ENCODE measurements around the gene TPO.

Gene TPO

DNA sequence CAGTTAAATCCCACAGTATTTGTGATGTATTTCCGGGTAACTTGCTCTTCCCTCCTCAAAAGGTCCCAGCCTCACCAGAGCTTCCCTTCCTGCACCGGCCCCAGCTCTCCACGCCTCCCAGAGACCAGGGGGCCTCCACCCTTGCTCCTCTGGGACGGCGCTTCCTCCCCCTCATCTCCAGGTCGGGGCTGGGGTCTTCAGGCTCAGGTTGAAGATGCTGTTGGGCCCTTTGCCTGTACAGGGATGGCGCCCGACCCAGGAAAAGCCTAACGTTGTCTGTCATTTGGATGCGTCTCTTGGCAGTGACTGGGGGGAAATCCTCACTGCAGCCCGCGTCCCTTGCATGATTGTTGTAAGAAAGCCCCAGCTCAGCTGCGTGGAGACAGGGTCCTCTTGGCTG is 126.7 kb downstream of the TPO start:
- Mint-ChIP-seq H3K27ac (no peak overlapping the region), H3K9me3 (peaks cover 5% of the 10 kb centered on the region), H3K4me3 (no peak overlapping the region), H3K27me3 (peaks cover 7% of the 10 kb centered on the region), H3K4me1 (no peaks in the 10 kb centered on the region), H3K36me3 (peaks cover 3% of the 10 kb centered on the region)
- no peak for DNase-seq (ENCODE audit: low spot score in 2 of 2)
- no peak for ATAC-seq (ENCODE audit: low read depth)

DNA sequence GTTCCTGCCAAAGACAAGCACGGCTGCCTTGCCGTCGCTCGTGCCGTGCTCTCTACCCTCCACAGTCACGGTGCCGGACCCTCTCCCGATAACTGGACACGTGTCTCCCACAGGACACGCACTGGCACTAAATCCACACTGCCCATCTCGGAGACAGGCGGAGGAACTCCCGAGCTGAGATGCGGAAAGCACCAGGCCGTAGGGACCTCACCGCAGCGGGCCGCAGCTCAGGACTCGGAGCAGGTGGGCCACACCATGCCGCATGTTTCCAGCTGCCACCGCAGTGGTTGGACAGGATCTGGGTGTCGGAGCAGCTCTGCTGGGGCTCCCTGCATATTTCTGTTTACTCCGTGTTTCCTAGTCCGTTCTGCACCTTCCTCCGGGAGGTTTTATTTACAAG is 127.2 kb downstream of the TPO start:
- Mint-ChIP-seq H3K27me3 (peaks cover 5% of the 10 kb centered on the region), H3K4me1 (no peaks in the 10 kb centered on the region), H3K9me3 (peaks cover 3% of the 10 kb centered on the region), H3K36me3 (peaks cover 3% of the 10 kb centered on the region), H3K4me3 (no peak overlapping the region), H3K27ac (no peak overlapping the region)
- ATAC-seq (ENCODE audit: low read depth) (no peak), DNase-seq (ENCODE audit: low spot score in 2 of 2) (no peak)

DNA sequence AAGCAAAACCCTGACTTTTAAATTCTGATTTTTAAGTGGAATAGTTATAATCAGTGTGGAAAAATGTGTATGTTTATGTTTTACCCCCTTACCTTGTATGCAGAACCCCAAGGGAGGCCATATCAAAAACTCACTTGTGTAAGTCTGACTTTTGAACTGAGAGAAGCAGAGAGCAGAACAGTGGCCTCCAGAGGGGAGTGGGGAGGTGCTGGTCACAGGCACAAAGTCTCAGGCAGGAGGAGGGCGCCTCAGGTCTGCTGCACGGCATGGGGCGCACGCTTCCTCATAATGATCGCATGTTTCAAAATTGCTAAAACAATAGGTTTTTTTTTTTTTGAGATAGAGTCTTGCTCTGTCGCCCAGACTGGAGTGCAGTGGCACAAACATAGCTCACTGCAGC is 127.8 kb downstream of the TPO start:
- Mint-ChIP-seq H3K36me3 (peaks cover 3% of the 10 kb centered on the region), H3K4me1 (no peaks in the 10 kb centered on the region), H3K27me3 (peaks cover 5% of the 10 kb centered on the region), H3K9me3 (peaks cover 3% of the 10 kb centered on the region), H3K4me3 (no peak overlapping the region), H3K27ac (no peak overlapping the region)
- DNase-seq (ENCODE audit: low spot score in 2 of 2) = no peak
- ATAC-seq (ENCODE audit: low read depth) = no peak

DNA sequence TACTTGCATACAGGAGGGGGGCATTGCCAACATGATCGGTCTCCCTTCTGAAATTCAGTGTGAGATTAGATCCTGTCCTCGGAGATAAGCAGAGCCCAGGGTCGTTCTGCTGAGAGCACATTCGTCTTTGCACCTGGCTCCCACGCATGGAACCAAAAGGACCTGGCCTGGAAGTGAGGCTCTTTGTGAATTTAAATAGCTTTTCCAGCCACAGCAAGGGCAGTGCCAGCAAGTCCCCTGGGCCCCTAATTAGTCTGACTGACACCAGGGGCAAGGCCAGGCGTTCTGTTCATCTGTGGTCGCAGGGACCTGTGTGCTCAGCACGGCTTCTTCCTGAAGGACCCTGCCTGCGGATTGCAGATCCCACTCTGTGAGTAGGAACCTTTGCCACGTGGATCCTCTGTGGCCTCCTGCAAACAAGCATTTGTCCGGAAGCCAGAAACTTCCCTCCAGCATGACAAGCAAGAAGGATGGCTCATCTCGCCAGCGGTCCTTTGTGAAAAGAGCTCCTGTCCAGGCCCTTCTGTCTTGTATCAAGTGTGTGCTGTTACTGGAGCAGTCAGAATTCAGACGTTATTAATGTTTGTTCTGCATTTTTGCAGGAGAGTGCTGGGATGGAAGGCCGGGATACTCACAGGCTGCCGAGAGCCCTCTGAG is 128.7 kb downstream of the TPO start:
- Mint-ChIP-seq H3K36me3 (peaks cover 3% of the 10 kb centered on the region), H3K9me3 (peaks cover 3% of the 10 kb centered on the region), H3K4me1 (no peaks in the 10 kb centered on the region), H3K4me3 (no peak overlapping the region), H3K27ac (no peak overlapping the region), H3K27me3 (peaks cover 11% of the 10 kb centered on the region)
- DNase-seq (ENCODE audit: low spot score in 2 of 2) = no peak
- ATAC-seq (ENCODE audit: low read depth) = no peak

DNA sequence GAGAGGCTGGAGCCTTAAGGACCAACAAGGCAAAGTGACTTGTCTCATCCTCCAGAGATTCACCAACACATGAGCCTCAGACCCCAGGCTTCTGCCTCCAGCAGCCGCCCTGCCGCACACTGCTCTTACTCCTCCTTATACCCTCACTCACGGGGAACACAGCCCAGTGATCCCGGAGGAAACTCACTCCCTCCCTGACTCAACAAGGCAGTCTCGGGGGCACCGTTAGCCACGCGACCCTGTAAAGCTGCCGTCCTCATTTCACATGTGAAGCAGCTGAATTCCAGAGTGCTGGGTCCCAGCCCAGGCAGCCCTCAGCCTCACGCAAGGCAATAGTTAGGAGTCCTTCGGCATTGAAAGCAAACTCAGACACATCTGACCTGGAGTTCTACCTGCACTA is 129.7 kb downstream of the TPO start:
- Mint-ChIP-seq H3K9me3 (peaks cover 2% of the 10 kb centered on the region), H3K36me3 (peaks cover 2% of the 10 kb centered on the region), H3K27ac (no peak overlapping the region), H3K4me3 (no peak overlapping the region), H3K4me1 (no peaks in the 10 kb centered on the region), H3K27me3 (peaks cover 16% of the 10 kb centered on the region)
- DNase-seq (ENCODE audit: low spot score in 2 of 2) (no peak), ATAC-seq (ENCODE audit: low read depth) (no peak)

DNA sequence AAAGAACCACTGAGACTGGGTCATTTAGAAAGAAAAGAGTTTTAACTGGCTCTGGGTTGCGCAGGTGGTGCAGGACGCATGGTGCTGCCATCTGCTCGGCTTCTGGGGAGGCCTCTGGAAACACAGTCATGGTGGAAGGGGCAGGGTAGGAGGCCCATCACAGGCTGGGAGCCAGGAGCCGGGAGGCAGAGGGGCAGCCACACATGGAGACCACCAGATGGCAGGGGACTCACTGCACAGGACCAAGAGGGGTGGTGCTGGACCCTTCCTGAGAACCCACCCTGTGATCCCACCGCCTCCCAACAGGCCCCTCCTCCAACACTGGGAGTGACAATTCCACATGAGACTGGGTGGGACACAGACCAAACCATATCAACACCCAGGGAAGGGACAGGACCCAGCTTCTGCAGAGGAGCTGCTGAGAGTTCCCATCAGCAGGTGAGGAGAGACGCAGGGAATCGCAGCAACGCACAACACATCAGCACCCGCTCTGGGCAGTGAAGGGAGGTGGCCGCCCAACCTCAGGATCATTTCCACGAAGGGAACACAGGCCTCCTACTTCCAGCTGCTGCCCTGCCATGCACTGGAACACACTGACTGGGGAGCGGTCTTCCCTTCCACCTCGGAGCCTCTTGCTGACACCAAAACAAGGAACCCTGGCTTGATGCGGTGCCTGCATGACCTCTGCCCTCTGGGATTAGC is 130.7 kb downstream of the TPO start:
- ATAC-seq (ENCODE audit: low read depth) (no peak), DNase-seq (ENCODE audit: low spot score in 2 of 2) (no peak)
- no peaks in the 10 kb centered on the region for H3K9me3 Mint-ChIP-seq
- H3K27ac Mint-ChIP-seq = no peak overlapping the region
- H3K36me3 Mint-ChIP-seq = no peaks in the 10 kb centered on the region
- peaks cover 16% of the 10 kb centered on the region for H3K27me3 Mint-ChIP-seq
- no peaks in the 10 kb centered on the region for H3K4me1 Mint-ChIP-seq
- H3K4me3 Mint-ChIP-seq = no peak overlapping the region

DNA sequence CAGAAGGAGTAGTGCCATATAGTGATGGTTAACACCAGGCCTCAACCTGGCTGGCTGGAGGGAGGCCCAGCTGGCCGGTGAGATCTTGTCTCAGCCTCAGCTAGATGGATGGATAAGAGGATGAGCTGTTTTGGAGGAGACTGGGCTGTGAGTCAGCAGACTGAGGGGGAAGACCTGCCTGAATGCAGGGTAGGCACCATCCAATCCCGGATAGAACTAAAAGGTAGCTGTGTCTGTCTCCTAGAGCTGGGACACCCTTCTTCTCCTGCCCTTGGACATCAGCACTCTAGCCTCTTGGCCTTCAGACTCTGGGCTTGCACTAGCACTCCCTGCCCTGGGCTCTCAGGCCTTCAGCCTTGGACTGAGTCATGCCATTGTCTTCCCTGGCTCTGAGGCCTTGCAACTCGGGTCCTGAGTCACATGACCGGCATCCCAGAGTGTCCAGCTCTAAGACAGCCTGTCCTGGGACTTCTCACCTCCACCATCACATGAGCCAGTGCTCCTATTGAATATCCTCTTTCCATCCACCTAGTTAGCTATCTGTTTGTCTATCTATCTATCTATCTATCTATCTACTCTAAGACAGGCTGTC is 131.3 kb downstream of the TPO start:
- Mint-ChIP-seq H3K36me3 (no peaks in the 10 kb centered on the region), H3K4me3 (no peak overlapping the region), H3K27me3 (peaks cover 16% of the 10 kb centered on the region), H3K9me3 (no peaks in the 10 kb centered on the region), H3K27ac (no peak overlapping the region), H3K4me1 (no peaks in the 10 kb centered on the region)
- DNase-seq (ENCODE audit: low spot score in 2 of 2) = no peak
- no peak for ATAC-seq (ENCODE audit: low read depth)

DNA sequence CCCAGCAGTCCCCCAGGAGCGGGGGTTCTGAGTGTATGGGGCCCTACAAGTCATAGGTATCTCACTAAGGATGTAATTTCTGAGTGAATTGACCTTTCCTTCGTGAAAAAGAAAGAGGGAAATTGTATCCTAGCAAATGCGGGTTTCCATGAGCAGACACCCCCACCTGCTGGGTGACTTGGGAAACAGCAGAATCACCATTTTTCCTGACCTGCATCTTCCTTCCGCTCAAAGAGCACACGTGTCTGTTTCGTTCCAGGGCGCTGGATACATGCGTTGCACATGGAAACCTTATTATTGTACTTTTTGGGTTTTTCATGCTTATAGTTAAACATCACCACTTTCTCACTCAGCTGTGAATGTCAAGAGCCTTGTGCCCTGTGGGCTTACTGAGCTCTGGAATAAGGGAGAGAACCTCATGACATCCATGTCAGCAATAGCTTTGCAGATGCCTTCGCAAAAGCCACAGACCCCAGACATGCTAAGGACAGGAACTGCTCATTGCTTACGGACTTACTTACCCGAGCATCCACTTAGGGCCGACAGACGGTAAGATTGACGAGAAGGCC is 132.8 kb downstream of the TPO start:
- Mint-ChIP-seq H3K27me3 (peaks cover 19% of the 10 kb centered on the region), H3K27ac (no peak overlapping the region), H3K9me3 (no peaks in the 10 kb centered on the region), H3K36me3 (no peaks in the 10 kb centered on the region), H3K4me1 (peaks cover 2% of the 10 kb centered on the region), H3K4me3 (no peak overlapping the region)
- no peak for ATAC-seq (ENCODE audit: low read depth)
- DNase-seq (ENCODE audit: low spot score in 2 of 2) = no peak

DNA sequence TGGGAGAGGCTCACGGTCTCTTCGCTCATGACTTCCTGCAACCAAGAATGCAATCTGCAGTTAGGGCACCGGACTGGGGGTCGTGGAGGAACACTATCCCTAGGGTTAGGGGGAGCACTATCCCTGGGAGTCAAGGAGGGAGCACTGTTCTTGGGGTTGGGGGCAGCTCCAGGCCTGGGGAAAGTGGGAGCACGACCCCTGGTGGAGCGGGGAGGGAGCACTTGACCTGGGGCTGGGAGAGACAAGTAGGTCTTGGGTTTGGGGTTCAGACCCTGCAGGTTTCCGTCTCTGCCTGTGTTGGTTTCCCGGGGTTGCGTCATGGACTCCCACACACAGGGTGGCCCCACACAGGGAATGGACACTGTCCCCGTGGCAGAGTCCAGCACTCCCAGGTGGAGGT is 133.6 kb downstream of the TPO start:
- H3K9me3 Mint-ChIP-seq = no peaks in the 10 kb centered on the region
- ATAC-seq (ENCODE audit: low read depth) (no peak), DNase-seq (ENCODE audit: low spot score in 2 of 2) (no peak)
- no peaks in the 10 kb centered on the region for H3K36me3 Mint-ChIP-seq
- H3K4me1 Mint-ChIP-seq = peaks cover 2% of the 10 kb centered on the region
- no peak overlapping the region for H3K27ac Mint-ChIP-seq
- peaks cover 21% of the 10 kb centered on the region for H3K27me3 Mint-ChIP-seq
- no peak overlapping the region for H3K4me3 Mint-ChIP-seq

DNA sequence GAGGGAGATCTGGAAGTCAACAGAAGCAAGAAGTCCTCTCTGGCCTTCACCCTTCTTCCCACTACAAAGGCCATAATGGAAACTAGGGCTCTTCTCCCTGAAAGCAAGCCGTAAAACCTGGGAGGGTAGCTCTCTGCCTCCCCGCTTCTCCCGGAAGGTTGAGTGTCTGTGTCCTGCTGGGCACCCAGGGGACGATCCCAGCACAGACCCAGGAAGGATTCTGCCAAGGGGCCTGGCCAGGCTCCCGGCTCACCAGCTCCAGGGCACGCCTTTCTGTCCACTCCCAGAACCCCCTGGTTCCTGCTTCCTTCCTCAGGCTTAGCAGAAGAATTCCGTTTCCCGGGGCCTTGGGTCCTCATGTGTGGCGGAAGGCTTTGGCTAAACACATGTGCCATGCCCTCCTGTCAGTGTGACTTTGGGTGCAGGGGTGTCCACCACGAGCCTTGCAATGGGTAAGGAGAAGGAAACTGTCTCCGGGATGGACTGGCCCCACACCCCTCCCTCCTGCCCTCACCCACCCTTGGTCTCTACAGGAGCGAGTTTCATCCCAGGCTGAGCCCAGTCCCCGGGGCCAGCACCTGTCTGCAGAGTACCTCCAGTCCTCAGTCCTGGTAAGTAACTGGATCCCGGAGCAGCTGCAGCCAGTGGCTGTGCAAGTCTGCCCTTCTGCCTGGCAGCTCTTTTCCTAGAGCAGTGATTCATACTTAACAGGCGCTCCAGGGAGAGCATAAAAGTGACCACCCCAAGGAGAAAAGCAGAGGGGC is 135.8 kb downstream of the TPO start:
- DNase-seq (ENCODE audit: low spot score in 2 of 2) (no peak), ATAC-seq (ENCODE audit: low read depth) (no peak)
- Mint-ChIP-seq H3K9me3 (no peaks in the 10 kb centered on the region), H3K27ac (no peak overlapping the region), H3K4me3 (no peak overlapping the region), H3K27me3 (peaks cover 24% of the 10 kb centered on the region), H3K4me1 (peaks cover 2% of the 10 kb centered on the region), H3K36me3 (no peaks in the 10 kb centered on the region)

DNA sequence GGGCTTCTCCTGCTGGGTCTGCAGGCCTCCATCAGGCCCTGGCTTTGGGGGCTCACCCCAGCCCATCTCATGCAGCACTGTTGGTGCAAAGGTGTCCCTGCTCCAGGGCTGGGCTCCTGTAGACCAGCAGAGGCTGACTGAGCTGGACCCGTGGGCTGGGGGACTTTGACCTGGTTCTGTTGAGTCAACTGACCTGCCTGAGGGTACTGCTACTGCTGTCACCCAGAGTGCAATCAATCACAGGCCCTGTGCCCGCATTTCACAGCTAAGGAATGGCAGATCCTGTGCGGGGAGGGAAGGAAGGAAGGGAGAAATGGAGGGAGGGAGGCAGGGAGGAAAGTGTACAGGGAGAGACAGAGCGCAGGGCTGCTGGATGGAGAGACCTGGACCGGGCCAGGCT is 136.8 kb downstream of the TPO start:
- H3K36me3 Mint-ChIP-seq = no peaks in the 10 kb centered on the region
- H3K4me1 Mint-ChIP-seq = peaks cover 2% of the 10 kb centered on the region
- peaks cover 28% of the 10 kb centered on the region for H3K27me3 Mint-ChIP-seq
- H3K9me3 Mint-ChIP-seq = no peaks in the 10 kb centered on the region
- H3K27ac Mint-ChIP-seq = no peak overlapping the region
- no peak for ATAC-seq (ENCODE audit: low read depth)
- no peak overlapping the region for H3K4me3 Mint-ChIP-seq
- DNase-seq (ENCODE audit: low spot score in 2 of 2) = no peak

DNA sequence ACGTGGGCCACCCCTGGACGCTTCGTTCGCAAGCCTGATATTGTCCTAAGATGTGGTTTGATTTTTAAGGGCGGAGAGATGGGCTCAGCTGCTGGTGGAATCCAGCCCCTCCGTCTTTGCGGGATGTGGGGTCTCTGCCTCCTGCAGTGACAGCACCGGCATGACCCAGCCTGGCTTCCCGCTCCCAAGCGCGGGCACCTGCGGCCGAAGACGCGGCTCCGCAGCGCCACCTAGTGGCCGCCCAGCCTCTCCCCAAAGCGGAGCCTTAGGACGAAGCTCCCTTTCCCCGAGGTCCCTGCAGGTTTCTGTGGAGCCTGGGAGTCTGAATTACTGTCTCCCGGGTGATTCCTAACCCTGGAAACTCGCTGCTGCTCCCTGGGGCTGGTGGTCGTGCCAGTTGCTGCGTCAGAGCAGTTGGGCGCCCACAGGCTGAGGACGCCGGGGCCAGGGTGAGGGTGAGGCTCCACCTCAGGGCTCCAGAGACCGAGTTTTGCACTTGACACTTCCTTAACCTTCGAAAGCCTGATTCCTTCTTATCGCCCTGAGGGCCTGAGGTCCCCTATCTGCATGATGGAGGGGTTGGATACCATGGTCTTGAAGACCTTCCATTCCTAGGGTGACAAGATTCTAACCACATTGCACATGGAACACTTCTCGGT is 137.5 kb downstream of the TPO start:
- H3K4me1 Mint-ChIP-seq = peaks cover 2% of the 10 kb centered on the region
- H3K36me3 Mint-ChIP-seq = no peaks in the 10 kb centered on the region
- H3K9me3 Mint-ChIP-seq = no peaks in the 10 kb centered on the region
- DNase-seq (ENCODE audit: low spot score in 2 of 2) (peak; percentile 38 to 65), ATAC-seq (ENCODE audit: low read depth) (peak; percentile 58)
- H3K4me3 Mint-ChIP-seq = no peak overlapping the region
- H3K27ac Mint-ChIP-seq = no peak overlapping the region
- peaks cover 28% of the 10 kb centered on the region for H3K27me3 Mint-ChIP-seq

DNA sequence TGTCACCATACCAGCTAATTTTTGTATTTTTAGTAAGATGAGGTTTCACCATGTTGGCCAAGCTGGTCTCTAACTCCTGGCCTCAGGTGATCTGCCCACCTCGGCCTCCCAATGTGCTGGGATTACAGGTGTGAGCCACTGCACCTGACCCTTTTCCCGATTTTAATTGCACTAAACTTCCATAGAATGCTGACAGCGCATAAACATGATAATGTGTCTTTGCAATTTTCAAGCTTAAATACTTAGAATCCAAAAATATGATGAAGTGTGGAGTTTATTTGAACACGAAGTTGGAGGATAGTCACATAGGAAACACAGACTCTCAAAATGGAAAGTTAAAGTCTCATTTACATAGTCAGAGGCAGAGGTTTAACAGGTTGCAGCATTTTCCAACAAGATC is 138.6 kb downstream of the TPO start:
- ATAC-seq (ENCODE audit: low read depth) = no peak
- Mint-ChIP-seq H3K27ac (no peak overlapping the region), H3K9me3 (no peaks in the 10 kb centered on the region), H3K4me3 (no peak overlapping the region), H3K4me1 (peaks cover 2% of the 10 kb centered on the region), H3K36me3 (no peaks in the 10 kb centered on the region), H3K27me3 (peaks cover 21% of the 10 kb centered on the region)
- no peak for DNase-seq (ENCODE audit: low spot score in 2 of 2)

Data from memory B cell (primary cell).